Caco-2 (cell line): ENCODE data around the gene MORN5. TPM values are rescaled to one million over a fixed set of nuclear protein-coding genes. Genes with fewer than 3 reads are reported as not detected.

ENCODE experiments used
- BruUV-seq: library from RNA; stranded (reverse); fragments of 400-500 nt; replicated peaks from 2 replicates; lab custom pipeline; 2021; lab: Mats Ljungman, UMichigan
- CTCF ChIA-PET: fragments of 300-600 bp; sonication (Branson Sonifier 250); formaldehyde crosslinking; loops from one replicate; lab custom pipeline; 2022; ENCODE audit warnings: antibody characterized with exemption; lab: Charles Lee
- POLR2A ChIA-PET: fragments of 300-600 bp; sonication (Branson Sonifier 250); formaldehyde crosslinking; loops from one replicate; lab custom pipeline; 2022; ENCODE audit warnings: antibody characterized with exemption; lab: Charles Lee
- DNase-seq, 2 experiments: peaks; one replicate each; pipeline versions ENCODE4 v3.0.0 to v3.0.0-alpha.2; 2020 to 2022
- H3K27me3 ChIP-seq: replicated peaks from 2 replicates; pipeline ENCODE4 v1.6.0; 2011; ENCODE audit warnings: low read length; ENCODE audit not compliant: control insufficient read depth, insufficient read depth
- H3K36me3 ChIP-seq: 2 replicates; pipeline ENCODE4 v1.5.1; 2011; ENCODE audit warnings: low read length; ENCODE audit not compliant: control insufficient read depth, insufficient read depth
- H3K4me1 ChIP-seq: fragments of 250-450 bp; sonication (Bioruptor Pico); 2 replicates; pipeline ENCODE4 v1.5.1; 2020; ENCODE audit warnings: mild to moderate bottlenecking
- H3K4me3 ChIP-seq: 2 replicates; pipeline ENCODE4 v1.5.1; 2011; ENCODE audit warnings: low read depth, mild to moderate bottlenecking, control low read depth, low read length
- H3K9me3 ChIP-seq: fragments of 250-450 bp; sonication (Bioruptor Pico); 2 replicates; pipeline ENCODE4 v1.5.1; 2020; ENCODE audit warnings: mild to moderate bottlenecking, moderate library complexity
- H3K27ac Mint-ChIP-seq: one replicate; pipeline ENCODE4 v1.8.0; 2022; ENCODE audit warnings: mixed read lengths; ENCODE audit not compliant: unreplicated experiment
- H3K27me3 Mint-ChIP-seq: one replicate; pipeline ENCODE4 v1.8.0; 2022; ENCODE audit warnings: mixed read lengths; ENCODE audit not compliant: insufficient read depth, unreplicated experiment
- H3K36me3 Mint-ChIP-seq: one replicate; pipeline ENCODE4 v1.8.0; 2022; ENCODE audit warnings: mild to moderate bottlenecking, mixed read lengths; ENCODE audit not compliant: insufficient read depth, unreplicated experiment
- H3K4me1 Mint-ChIP-seq: one replicate; pipeline ENCODE4 v1.8.0; 2022; ENCODE audit warnings: low read depth, mixed read lengths; ENCODE audit not compliant: unreplicated experiment
- H3K4me3 Mint-ChIP-seq: one replicate; pipeline ENCODE4 v1.8.0; 2022; ENCODE audit warnings: mild to moderate bottlenecking, moderate library complexity, mixed read lengths; ENCODE audit not compliant: unreplicated experiment
- H3K9me3 Mint-ChIP-seq: one replicate; pipeline ENCODE4 v1.8.0; 2022; ENCODE audit warnings: mixed read lengths; ENCODE audit not compliant: unreplicated experiment
- CTCF ChIP-seq, 2 experiments: fragments of 200-600 bp in 1 of 2; IDR thresholded peaks; 1 replicate in 1 of 2; 2 replicates in 1 of 2; pipeline versions ENCODE4 v1.5.1 to v1.8.0; 2011 to 2022; ENCODE audit warnings: antibody characterized with exemption in 1 of 2, control low read depth in 1 of 2, inconsistent platforms in 1 of 2, low read depth in 1 of 2, low read length in 1 of 2, mild to moderate bottlenecking in 1 of 2, moderate library complexity in 1 of 2; ENCODE audit not compliant: insufficient read depth in 1 of 2, severe bottlenecking in 1 of 2, unreplicated experiment in 1 of 2
- intact Hi-C: fragments of 100-400 bp; cut with micrococcal nuclease; formaldehyde crosslinking; loops from one replicate; pipeline ENCODE4 v1.10.0; 2022; ENCODE audit not compliant: unreplicated experiment
- total RNA-seq: library from RNA; stranded (reverse); gene quantifications from 2 replicates; pipeline ENCODE4 v1.2.3, GENCODE V29; 2022

MORN5 gene
- total RNA-seq, 1 experiment from 2014 or later, result not detected

DNA sequence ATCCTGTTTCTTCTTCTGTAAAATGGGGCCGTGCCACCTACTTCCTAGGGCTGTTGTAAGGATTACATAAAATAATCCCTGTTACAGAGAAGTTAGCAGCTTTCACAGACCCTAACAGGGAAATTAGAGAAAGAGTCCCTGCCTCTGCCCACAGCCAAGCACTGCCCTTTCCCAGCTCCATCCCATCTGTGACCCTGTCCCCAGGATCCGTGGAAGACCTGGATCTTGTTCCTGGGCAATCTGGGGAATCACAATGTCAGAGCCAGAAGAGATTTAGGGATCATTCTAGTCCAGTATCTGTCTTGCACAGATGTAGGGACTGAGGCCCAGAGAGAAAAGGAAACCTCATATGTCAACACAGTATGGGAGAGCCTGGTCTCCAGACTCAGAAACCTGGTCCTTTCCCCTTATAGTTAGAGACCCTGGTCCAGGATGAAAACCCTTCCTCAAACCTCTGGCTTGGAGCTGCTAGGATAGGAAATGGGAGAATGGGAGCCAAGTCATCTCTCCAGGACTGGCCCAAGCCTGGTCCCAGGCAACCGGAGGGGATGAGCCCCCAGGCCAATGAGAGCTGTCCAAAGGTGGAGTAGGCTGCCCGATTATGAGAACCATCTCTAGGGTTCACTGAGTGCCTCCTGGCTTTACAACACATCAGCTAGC is 56.6 kb downstream of the MORN5 start:
- no TSS peak for BruUV-seq
- Histone ChIP-seq H3K27me3 (no peaks in the 10 kb centered on the region), H3K9me3 (no peaks in the 10 kb centered on the region), H3K4me3 (no peak overlapping the region), H3K36me3 (no peaks in the 10 kb centered on the region), H3K4me1 (peaks cover 10% of the 10 kb centered on the region; the same call in 1 of the 2 replicates)
- POLR2A ChIA-PET, result no interaction called here
- no peaks in the 10 kb centered on the region for H3K9me3 Mint-ChIP-seq
- CTCF ChIA-PET, result interaction anchor here (1.2 kb wide), 1 partner anchor 93 kb away, joined by 3 read pairs; no protein-coding TSS in a partner anchor
- no peak overlapping the region for H3K4me3 Mint-ChIP-seq
- H3K36me3 Mint-ChIP-seq, result no peaks in the 10 kb centered on the region
- H3K27me3 Mint-ChIP-seq, result peaks cover 3% of the 10 kb centered on the region
- TF ChIP-seq CTCF (IDR thresholded peaks at IDR 0.05; ENCODE audit: insufficient read depth in 1 of 2, low read depth in 1 of 2, low read length in 1 of 2, severe bottlenecking in 1 of 2, unreplicated experiment in 1 of 2), result no peak
- H3K27ac Mint-ChIP-seq, result no peak overlapping the region
- DNase-seq, result no peak
- intact Hi-C loops, result no loop called here
- H3K4me1 Mint-ChIP-seq, result peaks cover 7% of the 10 kb centered on the region

GRCh38 chr9:122216798-122217418 is 57.2 kb downstream of the MORN5 start:
- CTCF ChIA-PET, result no interaction called here
- H3K4me1 ChIP-seq, result peaks cover 10% of the 10 kb centered on the region; the same call in 1 of the 2 replicates
- POLR2A ChIA-PET, result no interaction called here

DNA sequence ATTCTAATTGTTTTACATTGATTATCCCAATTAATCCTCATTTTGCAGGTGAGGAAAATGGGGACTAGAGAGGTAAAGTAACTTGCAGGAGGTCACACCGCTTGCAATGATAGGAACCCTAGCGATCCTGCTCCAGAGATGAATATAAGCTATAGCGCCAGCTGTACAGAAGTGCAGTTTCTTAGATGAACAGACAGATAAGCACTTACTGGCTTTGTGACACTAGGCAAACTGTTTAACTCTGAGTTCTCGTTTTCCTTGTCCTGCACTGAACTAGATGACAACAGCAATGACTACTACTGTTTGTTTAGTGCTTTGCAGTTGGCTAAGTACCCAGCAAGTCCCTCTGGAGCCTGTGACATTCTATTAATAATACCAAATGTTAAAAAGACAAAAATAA is 57.9 kb downstream of the MORN5 start:
- no peaks in the 10 kb centered on the region for H3K9me3 ChIP-seq
- H3K27me3 Mint-ChIP-seq, result peaks cover 3% of the 10 kb centered on the region
- no peak for DNase-seq
- POLR2A ChIA-PET, result no interaction called here
- no peaks in the 10 kb centered on the region for H3K36me3 Mint-ChIP-seq
- no TSS peak for BruUV-seq
- no peaks in the 10 kb centered on the region for H3K9me3 Mint-ChIP-seq
- no peak overlapping the region for H3K27ac Mint-ChIP-seq
- no peak for TF ChIP-seq CTCF (IDR thresholded peaks at IDR 0.05; ENCODE audit: insufficient read depth in 1 of 2, low read depth in 1 of 2, low read length in 1 of 2, severe bottlenecking in 1 of 2, unreplicated experiment in 1 of 2)
- CTCF ChIA-PET, result interaction anchor here (0.6 kb wide), 2 partner anchors 47 to 860 kb away, joined by 3 to 4 read pairs; partner anchors contain the start of genes MRRF and RBM18
- no peaks in the 10 kb centered on the region for H3K36me3 ChIP-seq
- no peak overlapping the region for H3K4me3 Mint-ChIP-seq
- peaks cover 4% of the 10 kb centered on the region for H3K4me1 Mint-ChIP-seq
- intact Hi-C loops, result no loop called here
- H3K4me1 ChIP-seq, result peaks cover 4% of the 10 kb centered on the region; the same call in 1 of the 2 replicates
- H3K4me3 ChIP-seq, result no peak overlapping the region
- H3K27me3 ChIP-seq, result no peaks in the 10 kb centered on the region

More at GRCh38 chr9:122216798-122217418, 57.2 kb downstream of the MORN5 start:
- no peak overlapping the region for H3K4me3 Mint-ChIP-seq
- no peaks in the 10 kb centered on the region for H3K9me3 ChIP-seq
- H3K27me3 ChIP-seq, result no peaks in the 10 kb centered on the region
- H3K27me3 Mint-ChIP-seq, result peaks cover 3% of the 10 kb centered on the region
- H3K4me1 Mint-ChIP-seq, result peaks cover 7% of the 10 kb centered on the region
- H3K36me3 ChIP-seq, result no peaks in the 10 kb centered on the region
- no peaks in the 10 kb centered on the region for H3K9me3 Mint-ChIP-seq
- TF ChIP-seq CTCF (IDR thresholded peaks at IDR 0.05; ENCODE audit: insufficient read depth in 1 of 2, low read depth in 1 of 2, low read length in 1 of 2, severe bottlenecking in 1 of 2, unreplicated experiment in 1 of 2), result no peak
- no peak for DNase-seq
- no peak overlapping the region for H3K4me3 ChIP-seq
- H3K27ac Mint-ChIP-seq, result no peak overlapping the region
- no peaks in the 10 kb centered on the region for H3K36me3 Mint-ChIP-seq
- no TSS peak for BruUV-seq
- intact Hi-C loops, result no loop called here
